Stimulated activated CD8-positive, alpha-beta memory T cell treated with anti-CD3 and anti-CD28 coated beads, Interleukin-15, amount 100 ng/mL, for 48 hours (primary cell): Measurements from ENCODE around the gene CACNB4.
"Not testable (repeated sequence)": the region's sequence is repeated elsewhere in the genome, so short reads cannot be mapped to it uniquely, and the experiment has no call there.

Source experiments
- DNase-seq, 2 donors: peaks; one replicate each; pipeline ENCODE4 v3.0.0-alpha.2; 2020; ENCODE audit warnings: low read depth in 2 of 2

CACNB4 gene

DNA sequence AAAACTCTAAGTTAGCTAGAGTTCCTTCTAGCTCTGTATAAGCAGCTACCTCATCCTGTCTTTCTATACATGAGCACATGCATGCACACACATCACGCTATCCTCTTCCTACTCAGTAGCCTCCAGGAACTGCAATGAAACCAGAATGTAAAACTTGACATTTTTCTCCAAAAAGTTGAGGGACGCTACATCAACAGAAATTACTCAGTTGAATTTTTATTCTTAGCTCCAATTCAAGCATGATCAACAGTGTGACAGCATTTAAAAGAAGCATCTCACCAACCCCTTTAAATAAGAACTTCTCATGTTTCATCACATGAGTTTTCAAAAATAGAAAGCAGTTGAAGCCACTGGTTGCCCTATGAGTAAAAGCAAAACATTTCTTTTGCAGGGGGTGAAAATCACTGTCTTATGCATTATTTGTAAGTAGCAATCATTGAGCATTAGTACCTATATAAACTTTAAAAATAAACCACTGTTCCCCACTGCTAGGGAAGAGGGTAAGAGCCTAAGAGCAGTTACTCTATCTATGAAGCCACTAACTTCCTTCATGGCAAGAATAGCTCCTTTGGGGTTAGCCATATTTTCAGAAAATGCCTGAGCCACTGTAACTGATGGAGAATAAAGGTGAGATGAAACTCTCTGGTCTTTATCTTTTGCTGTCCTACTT is 192.7 kb downstream of the CACNB4 start:
- DNase-seq: no peak

DNA sequence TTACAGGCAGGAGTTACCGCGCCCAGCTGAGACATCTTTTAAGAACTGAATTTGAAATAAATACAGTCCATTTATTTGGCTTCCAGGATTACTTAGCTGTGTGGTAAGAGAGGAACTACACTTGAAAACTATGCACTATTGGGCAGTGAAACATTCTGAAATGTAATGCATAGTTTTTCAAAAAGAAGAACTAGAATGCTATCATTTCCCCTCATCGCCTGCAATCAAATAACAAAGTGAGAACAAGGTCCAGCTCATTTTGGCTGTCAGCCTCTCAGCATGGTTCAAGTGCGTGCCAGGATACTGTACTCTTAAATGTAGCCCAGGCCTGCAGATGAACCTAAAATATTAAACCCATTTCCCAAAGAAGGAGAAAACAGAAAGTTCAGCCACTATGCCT is 194.0 kb downstream of the CACNB4 start:
- no peak for DNase-seq

DNA sequence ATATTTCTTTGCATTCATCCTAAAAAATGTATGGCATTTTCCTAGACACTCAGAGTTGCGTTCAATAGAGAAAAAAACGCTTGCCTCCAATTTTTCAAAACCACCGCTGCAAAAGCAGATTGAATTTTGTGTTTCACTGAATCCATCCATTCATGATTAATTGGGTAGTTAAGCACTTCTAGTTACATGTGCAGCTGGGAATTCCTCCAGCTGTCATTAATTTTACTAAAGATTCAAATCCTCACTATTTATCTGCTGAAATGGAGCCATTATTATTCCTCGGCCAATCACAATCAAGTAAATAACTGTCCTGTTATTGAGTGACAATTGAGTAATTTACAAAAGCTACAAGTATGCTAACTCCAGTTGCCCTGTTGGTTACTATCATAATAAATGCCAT is 194.8 kb downstream of the CACNB4 start:
- DNase-seq: no peak

DNA sequence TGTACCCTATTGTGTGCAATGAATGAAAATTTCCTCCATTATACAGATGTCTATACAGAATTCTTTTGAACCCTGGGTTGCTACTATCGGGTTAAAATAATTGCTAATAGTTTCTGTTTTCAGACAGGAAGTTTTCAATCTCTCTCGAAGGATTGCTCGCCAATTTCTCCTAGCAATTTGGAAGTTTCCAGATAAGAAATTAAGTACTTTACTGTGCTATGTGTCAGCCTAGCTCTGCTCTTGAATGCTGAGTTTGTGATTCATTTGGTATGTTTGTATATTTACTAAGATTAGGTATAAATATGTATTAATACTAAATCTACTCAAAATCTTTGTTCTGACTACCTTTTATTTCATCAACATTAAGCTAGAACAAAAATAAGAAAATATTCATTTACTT is 196.0 kb downstream of the CACNB4 start:
- DNase-seq: no peak

DNA sequence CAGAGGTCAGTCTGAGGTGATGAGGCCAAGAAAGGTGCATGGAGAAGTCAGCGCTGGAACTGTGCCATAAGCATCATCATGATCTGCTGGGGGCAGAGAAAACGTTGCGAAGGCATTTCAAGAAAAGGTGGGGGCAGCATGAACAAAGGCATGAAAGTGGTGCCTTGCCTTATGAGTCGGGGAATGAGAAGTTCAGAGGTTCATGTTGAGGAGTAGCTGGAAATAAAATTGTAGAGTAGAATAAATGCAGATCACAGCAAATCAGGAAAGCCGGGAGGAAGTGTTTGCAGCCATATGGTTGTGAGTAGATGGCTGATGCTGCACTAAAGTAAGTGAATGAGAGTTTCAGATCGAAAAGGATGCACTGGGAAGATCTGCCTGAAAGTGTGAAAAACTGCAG is 198.5 kb downstream of the CACNB4 start:
- no peak for DNase-seq

DNA sequence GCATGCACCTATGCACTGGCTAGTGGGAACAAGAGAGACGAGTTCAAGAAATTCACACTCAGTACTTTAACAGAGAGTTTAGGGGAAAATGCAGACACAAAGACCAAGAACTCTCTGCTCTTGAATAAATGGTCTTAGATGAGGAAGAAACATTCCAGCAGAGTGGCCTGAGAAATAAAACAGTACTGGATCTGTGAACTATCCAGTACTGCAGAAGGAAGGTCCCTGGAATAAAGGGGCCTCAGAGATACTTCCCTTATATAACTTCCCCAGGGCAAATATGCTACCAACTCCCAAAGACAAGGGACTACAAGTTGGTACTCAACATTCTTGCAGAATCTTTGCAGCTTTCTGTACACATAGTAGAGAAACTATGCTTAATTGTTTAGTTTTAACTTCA is 199.7 kb downstream of the CACNB4 start:
- no peak for DNase-seq

DNA sequence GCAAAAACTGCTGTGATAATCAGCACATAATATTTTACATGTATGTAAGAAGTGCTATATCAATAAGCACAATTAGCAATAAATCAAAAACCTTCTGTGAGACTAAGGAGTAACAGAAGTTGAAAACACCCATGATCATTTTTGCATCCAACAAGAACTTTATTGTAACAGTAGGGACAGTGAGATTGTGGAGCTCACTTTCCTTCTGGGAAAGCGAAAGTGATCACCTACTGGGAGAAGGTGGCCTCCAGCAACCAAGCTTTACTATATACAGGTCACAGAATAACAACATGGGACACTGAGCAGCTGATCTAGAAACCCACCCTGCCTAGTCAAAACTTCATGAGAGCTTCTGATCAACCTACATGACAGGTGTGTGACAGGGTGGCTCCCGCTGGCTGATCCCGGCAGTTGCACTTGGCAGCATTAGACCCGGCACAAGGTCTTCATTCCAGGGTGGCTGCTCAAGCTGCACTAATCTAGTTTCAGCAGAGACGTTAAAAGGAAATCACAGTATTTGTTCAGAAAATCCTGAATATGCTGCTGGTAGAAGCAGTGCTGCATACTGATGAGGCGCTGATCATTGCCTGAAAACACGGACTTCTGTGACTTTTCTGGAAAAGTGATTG is 207.2 kb downstream of the CACNB4 start:
- DNase-seq: no peak

DNA sequence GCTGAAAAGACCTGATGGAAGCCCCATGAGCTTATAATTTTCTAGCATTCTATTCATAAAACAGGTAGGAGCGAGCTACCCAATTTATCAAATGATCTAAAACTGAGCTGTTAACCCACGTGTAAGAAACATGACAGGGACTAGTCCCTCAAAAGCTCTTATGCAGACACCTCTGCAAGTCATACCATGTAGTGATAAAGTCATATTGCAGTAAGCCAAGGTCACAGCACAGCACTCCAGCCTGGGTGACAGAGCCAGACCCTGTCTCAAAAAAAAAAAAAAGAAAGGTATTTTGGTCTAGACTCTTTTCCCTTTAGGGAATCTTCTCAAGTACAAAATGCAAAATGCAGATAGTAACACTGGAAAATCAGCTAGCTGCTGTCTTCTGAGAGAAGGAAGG is 211.7 kb downstream of the CACNB4 start:
- DNase-seq: no peak

DNA sequence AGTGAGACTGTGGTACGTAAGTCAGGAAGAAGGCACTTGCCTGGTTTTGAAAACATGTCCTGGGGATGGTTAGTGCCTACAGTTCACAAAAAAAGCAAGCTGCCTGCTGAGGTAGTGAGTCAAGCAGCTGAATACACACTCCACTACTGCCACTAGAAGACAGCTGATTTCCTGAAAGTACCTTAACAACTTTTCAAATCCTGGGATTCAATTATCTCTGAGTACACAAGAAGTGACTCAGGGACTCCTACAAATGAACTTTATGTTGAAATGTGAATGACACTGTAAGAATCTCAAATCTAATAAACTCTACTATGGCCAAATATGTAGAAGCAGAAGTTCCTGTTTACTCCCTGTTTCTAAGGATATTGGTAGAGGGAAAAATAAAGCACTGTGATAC is 212.6 kb downstream of the CACNB4 start:
- DNase-seq: no peak

DNA sequence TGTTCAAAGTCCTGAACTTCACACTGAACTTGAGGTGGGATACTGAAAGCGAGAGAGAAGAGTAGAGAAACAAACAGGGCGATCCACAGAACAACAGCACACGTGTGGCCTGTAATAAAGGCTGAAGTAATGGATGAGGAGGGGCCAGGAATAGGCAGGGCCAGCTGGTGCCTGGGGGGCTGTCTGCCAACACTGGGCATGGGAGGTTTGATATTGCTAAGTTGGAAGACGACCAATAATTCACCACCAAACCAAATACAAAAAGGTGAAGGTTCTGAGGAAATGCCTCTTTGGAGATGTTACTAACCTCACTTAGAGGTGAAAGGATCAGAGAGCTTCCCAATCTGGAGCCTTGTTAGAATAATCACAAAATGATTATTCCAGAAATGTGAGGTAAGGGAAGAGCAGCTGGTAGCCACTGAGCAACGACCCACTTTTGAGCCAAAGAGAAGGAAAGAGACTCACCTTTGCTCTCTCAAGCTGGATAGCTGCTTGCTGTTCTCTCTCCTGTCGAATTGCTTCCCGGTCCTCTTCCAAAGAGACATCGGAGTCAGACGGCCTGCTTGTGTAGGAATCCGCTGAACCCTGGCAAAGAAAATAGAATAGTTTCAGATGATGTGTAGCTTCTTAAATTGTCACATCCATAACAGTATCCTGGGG is 215.9 kb downstream of the CACNB4 start:
- DNase-seq: no peak

DNA sequence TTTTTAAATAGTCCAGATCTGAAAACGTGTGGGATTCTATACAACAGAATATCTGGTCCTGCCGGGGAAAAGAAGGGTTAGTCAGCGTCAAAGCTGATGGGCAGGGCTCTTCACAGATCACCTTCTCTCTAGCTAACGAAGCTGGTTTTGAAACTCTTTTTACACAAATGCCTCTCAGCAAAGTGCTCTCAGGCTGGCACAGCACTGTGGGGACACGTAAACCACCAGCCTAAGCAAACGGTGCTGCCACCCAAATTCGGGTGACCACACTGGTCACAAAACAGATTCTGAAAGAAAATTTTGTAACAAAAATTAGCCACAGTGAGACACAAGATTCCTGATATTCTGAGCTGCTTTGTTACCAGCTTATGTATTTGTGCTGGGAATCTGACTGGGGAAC is 217.5 kb downstream of the CACNB4 start:
- no peak for DNase-seq

DNA sequence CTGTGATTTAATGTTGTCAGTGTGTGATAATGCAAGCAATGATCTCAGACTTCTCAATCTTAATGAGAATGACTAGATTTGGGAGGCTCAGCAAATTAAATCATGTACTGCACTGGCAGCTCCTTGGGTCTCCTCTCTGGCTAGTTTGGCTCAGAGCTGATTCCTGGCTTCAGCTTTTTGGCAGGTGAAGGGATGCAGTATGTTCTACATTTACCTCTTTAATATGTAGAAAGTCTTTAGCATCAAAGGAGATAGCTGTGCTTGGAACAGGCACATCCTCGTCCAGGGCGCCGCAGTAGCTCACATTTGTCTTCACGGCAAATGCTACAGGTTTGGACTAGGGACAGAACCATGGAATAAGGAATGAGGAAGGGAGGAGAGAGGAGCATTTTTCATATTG is 218.3 kb downstream of the CACNB4 start:
- no peak for DNase-seq

DNA sequence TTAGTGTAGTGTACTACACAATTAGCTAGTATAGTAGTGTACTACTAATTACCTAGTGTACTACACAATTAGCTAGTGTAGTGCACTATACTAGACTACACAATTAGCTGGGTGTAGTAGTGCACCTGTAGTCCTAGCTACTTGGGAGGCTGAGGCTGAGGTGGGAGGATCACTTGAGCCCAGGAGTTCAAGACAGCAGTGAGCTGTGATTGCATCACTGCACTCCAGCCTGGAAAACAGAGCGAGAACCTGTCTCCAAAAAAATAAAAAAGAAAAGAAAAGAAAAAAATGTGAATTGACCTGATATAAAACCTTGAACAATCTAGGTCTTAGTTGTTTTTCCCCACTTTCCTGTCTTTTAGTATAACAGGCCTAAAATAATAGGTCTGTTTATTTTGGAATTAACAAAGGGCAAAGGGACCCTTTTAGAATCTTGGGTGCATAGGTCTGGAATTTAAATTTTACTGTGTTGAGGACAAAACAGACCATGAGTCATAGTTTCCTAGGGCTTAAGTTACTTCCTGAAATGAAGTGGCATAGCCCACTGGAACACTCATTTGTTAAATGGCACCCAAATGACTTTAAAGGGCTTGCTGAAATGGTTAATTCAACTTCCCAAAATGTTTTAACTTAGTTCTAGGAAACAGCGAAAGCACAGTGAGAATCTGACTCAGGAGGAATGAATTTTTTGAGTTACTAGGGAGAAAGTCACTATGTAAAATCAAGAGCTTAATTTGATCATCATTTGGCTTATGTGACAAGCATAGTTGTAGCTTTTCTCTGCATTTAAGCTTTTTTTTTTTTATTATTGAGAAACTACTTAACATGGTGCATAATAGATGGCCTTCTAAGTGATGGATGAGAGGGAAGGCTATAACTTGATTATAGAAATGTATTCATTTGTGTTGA is 219.9 kb downstream of the CACNB4 start:
- DNase-seq: no peak

DNA sequence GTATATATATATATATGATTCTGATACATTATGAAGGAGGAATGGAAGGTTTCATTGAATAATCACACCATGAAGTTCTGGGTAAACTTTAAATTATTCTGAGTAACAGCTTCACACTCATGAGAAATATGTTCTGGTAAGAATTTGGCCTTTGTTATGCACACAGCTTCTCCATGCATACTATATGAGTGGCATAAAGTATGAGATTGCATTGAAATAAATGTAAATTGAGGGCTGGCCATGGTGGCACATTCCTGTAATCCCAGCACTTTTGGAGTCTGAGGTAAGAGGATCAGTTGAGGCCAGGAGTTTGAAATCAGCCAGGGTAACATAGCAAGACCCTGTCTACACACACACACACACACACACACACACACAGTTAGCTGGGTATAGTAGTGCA is 220.6 kb downstream of the CACNB4 start:
- no peak for DNase-seq

DNA sequence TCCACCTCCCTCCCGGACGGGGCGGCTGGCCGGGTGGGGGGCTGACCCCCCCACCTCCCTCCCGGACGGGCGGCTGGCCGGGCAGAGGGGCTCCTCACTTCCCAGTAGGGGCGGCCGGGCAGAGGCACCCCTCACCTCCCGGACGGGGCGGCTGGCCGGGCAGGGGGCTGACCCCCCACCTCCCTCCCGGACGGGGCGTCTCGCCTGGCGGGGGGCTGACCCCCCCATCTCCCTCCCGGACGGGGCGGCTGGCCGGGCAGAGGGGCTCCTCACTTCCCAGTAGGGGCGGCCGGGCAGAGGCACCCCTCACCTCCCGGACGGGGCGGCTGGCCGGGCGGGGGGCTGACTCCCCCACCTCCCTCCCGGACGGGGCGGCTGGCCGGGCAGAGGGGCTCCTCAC is 223.2 kb downstream of the CACNB4 start:
- not testable (repeated sequence) for DNase-seq

DNA sequence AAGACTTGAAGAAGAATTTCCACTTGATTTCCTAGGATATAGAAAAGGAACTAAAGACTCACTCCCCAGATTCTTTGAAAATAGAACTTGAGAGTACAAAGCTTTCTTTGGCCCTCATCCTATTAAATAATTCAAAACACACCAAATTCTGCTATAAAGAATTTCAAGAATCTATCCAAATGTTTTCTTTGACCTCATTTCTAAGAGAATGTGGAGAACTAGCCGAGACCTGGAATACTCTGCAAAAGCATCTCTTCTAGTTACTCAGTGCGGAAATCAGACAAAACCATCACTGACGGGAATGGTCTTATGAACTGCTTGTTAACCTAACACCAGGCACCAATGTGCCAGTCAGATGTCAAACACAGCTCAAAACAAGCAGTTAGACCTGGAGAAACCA is 226.4 kb downstream of the CACNB4 start:
- DNase-seq: no peak

DNA sequence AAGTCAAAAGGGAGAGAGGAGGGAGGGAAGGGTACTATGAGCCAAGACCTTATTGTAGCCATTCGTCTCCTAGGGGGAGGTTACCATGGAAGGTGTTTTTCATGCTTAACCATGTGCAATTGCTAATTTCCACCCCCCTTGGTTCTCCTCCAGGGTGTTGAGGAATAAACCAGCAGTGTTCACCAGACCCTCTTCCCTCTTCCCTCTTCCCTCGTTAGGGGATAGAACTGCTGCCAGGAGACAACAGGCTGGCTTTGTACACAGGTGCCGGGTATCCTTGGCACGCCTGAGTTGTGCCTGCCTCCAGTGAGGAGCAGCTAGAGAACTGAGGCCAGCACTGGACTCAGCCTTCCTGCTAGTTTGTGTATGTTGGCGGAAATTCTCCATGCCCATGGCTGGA is 229.6 kb downstream of the CACNB4 start:
- DNase-seq: no peak

DNA sequence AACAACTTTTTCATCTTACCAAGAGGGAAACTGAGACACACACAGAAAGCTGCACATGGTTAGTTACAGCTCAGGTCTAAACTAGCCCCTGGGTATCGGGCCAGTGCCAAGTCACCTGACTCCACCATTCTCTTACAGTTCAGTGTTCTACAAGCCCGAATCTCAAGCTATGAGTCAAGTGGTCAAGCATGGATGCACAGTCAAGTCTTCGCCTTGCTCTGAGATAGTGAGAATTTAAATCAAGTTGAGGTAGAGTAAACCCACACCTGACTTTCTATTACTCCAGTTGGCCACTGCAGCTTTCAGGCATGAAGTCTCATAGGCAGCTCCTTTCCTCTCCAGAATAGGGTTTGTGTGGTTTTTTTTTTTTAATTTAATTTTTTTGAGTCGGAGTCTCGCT is 236.1 kb downstream of the CACNB4 start:
- DNase-seq: no peak

DNA sequence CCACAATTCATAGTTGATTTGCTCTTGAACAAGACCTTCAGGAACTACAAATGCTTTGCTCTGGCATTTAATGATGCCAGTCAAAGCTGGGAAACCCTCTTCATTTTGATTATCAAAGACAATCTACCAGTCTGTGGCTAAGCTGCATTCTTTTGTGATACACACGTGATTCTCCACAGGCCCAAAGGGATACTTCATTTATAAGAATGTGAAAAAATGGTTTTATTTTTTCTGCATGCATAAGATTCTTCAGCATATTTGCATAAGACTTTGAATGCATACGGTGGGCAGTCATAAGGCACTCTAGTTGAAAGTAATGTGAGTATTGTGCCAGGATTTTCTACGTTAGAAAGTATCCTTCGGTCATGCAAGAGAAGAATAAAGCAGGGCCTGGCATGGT is 237.7 kb downstream of the CACNB4 start:
- no peak for DNase-seq

DNA sequence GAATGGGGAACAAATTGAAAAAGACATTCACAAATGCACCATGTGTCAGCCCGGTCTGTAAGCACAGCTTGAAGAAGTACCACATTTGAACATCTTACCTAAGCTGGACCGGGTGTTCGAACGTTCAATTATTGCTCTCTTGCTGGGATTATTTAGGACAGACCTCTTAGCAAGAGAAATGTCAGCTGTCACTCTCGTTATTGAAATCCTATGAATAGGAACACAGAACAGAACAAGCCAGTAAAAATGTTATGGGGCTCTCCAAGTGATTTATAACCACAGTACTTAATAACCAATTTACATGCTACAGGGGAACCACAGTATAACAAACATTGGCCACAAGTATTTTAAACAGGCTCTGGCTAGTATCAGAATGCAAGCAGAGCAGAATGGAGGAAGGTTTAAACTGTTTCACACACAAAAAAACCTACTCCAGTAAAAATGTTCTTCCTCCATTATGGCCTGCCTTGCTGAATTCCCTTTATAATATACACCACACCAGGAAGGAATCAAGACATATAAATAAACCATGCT is 238.2 kb downstream of the CACNB4 start:
- no peak for DNase-seq

DNA sequence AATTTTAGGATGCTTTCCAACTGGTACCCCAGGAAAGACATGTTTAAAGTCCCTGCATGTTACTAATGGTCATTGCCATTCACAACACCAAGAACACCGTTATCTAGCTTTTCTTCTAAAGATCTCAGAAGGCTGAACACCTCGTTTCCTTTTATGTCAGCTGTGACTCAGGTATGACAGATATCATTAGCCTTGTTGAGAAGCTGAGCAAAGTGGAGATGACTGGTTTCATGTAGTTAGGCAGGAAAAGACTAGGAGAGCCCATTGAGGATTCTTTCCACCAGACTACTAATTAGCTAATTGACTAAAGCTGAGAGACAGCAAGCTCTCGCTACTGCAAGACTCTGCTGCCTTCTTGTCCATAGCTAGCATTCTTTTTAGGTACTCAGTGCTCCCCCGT is 238.6 kb downstream of the CACNB4 start:
- DNase-seq: no peak

DNA sequence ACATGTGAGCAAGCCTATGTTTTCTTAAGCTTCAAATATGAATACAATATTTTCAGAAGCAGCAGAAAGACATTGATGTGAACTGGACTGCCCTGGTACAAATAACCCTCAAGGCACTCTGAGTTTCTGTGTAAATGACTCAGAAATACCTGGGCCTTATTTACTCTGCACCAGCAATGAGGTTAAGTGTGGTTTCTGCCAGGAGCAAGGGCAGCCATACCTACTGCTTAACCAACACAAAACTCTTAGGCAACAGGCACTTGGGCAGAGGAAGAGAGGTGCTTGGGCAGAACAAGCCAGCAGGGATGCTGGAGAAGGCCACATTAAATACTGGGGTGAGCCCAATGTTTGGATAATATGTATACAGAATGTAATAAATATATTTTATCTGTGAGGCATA is 241.2 kb downstream of the CACNB4 start:
- no peak for DNase-seq
